Panc1 (cell line): Measurements from ENCODE around the gene NFATC1.

Experiments used
- POLR2AphosphoS5 ChIP-seq: IDR thresholded peaks from 2 replicates; pipeline ENCODE4 v1.6.1; 2012; ENCODE audit warnings: mild to moderate bottlenecking, low read depth, low read length, moderate library complexity
- REST ChIP-seq, 2 experiments: IDR thresholded peaks; 2 replicates each; pipeline ENCODE4 v1.6.1; 2011 to 2012; ENCODE audit warnings: low read depth in 2 of 2, control low read depth in 1 of 2, low read length in 1 of 2, mild to moderate bottlenecking in 1 of 2, moderate library complexity in 1 of 2; ENCODE audit not compliant: insufficient read depth in 1 of 2
- SIN3A ChIP-seq: IDR thresholded peaks from 2 replicates; pipeline ENCODE4 v1.6.1; 2012; ENCODE audit warnings: low read depth, mild to moderate bottlenecking, low read length, moderate library complexity, borderline replicate concordance; ENCODE audit not compliant: insufficient read depth
- TF ChIP-seq, protein P1 (sequence below): fragments of 450-650 bp; IDR thresholded peaks from 2 replicates; pipeline ENCODE4 v1.5.1; 2017; ENCODE audit warnings: mild to moderate bottlenecking

GRCh38 chr18:79491081-79491551 lies 95.4 kb downstream of the NFATC1 start:
- TF ChIP-seq SIN3A = no peak
- TF ChIP-seq, protein P1, sequence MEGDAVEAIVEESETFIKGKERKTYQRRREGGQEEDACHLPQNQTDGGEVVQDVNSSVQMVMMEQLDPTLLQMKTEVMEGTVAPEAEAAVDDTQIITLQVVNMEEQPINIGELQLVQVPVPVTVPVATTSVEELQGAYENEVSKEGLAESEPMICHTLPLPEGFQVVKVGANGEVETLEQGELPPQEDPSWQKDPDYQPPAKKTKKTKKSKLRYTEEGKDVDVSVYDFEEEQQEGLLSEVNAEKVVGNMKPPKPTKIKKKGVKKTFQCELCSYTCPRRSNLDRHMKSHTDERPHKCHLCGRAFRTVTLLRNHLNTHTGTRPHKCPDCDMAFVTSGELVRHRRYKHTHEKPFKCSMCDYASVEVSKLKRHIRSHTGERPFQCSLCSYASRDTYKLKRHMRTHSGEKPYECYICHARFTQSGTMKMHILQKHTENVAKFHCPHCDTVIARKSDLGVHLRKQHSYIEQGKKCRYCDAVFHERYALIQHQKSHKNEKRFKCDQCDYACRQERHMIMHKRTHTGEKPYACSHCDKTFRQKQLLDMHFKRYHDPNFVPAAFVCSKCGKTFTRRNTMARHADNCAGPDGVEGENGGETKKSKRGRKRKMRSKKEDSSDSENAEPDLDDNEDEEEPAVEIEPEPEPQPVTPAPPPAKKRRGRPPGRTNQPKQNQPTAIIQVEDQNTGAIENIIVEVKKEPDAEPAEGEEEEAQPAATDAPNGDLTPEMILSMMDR = no peak
- TF ChIP-seq REST (IDR thresholded peaks at IDR 0.05; ENCODE audit: insufficient read depth in 1 of 2, low read depth in 2 of 2, low read length in 1 of 2) = no peak
- TF ChIP-seq POLR2AphosphoS5 = no peak
